Neural progenitor cell (in vitro differentiated cells): ENCODE data around the gene TOP2B. TPM values are rescaled to one million over a fixed set of nuclear protein-coding genes. Genes with fewer than 3 reads are reported as not detected.

ENCODE experiments used
- DNase-seq: peaks from one replicate; pipeline ENCODE4 v3.0.0-alpha.2; 2016; ENCODE audit warnings: low spot score
- H2AFZ ChIP-seq: fragments of 200-600 bp; sonication (generic); replicated peaks from 2 replicates; pipeline ENCODE4 v1.6.1; 2016; ENCODE audit warnings: antibody characterized with exemption
- H3F3A ChIP-seq: fragments of 200-600 bp; sonication (generic); 2 replicates; pipeline ENCODE4 v1.6.1; 2016; ENCODE audit warnings: antibody characterized with exemption, low read depth
- H3K27ac ChIP-seq: fragments of 200-600 bp; sonication (generic); 2 replicates; pipeline ENCODE4 v1.5.1; 2016; ENCODE audit warnings: mild to moderate bottlenecking
- H3K27me3 ChIP-seq: fragments of 200-600 bp; sonication (generic); 2 replicates; pipeline ENCODE4 v1.6.1; 2016; ENCODE audit warnings: mild to moderate bottlenecking, moderate library complexity
- H3K36me3 ChIP-seq: fragments of 200-600 bp; sonication (generic); 2 replicates; pipeline ENCODE4 v1.5.1; 2016
- H3K4me1 ChIP-seq: fragments of 200-600 bp; sonication (generic); 2 replicates; pipeline ENCODE4 v1.6.1; 2016; ENCODE audit warnings: mixed run types
- H3K4me2 ChIP-seq: fragments of 200-600 bp; sonication (generic); 2 replicates; pipeline ENCODE4 v1.6.1; 2016
- H3K4me3 ChIP-seq: fragments of 200-600 bp; sonication (generic); 2 replicates; pipeline ENCODE4 v1.5.1; 2016
- H3K79me2 ChIP-seq: fragments of 200-600 bp; sonication (generic); 2 replicates; pipeline ENCODE4 v1.6.1; 2016; ENCODE audit warnings: low read depth
- H3K9ac ChIP-seq: fragments of 200-600 bp; sonication (generic); 2 replicates; pipeline ENCODE4 v1.6.1; 2016
- H3K9me3 ChIP-seq: fragments of 200-600 bp; sonication (generic); 2 replicates; pipeline ENCODE4 v1.5.1; 2016; ENCODE audit warnings: low read depth
- H4K20me1 ChIP-seq: fragments of 200-600 bp; sonication (generic); 2 replicates; pipeline ENCODE4 v1.6.1; 2016; ENCODE audit warnings: low read depth
- H3K27ac Mint-ChIP-seq: 3 replicates; pipeline ENCODE4 v1.8.0; 2021; ENCODE audit warnings: mixed read lengths
- H3K27me3 Mint-ChIP-seq: 2 replicates; pipeline ENCODE4 v1.8.0; 2022; ENCODE audit warnings: low read depth, mild to moderate bottlenecking, inconsistent platforms, moderate library complexity, mixed read lengths; ENCODE audit not compliant: insufficient read depth
- H3K36me3 Mint-ChIP-seq: 3 replicates; pipeline ENCODE4 v1.8.0; 2021; ENCODE audit warnings: mixed read lengths
- H3K4me1 Mint-ChIP-seq: 3 replicates; pipeline ENCODE4 v1.8.0; 2021; ENCODE audit warnings: mixed read lengths
- H3K4me3 Mint-ChIP-seq: 3 replicates; pipeline ENCODE4 v1.8.0; 2021; ENCODE audit warnings: mild to moderate bottlenecking, moderate library complexity, mixed read lengths
- H3K9me3 Mint-ChIP-seq: 3 replicates; pipeline ENCODE4 v1.8.0; 2020; ENCODE audit warnings: mixed read lengths
- CTCF ChIP-seq: fragments of 200-600 bp; sonication (generic); IDR thresholded peaks from 2 replicates; pipeline ENCODE4 v1.5.1; 2017; ENCODE audit warnings: antibody characterized with exemption, mild to moderate bottlenecking
- EZH2 ChIP-seq: fragments of 200-600 bp; sonication (generic); IDR thresholded peaks from 2 replicates; pipeline ENCODE4 v1.6.1; 2017; ENCODE audit warnings: antibody characterized with exemption, mild to moderate bottlenecking, moderate library complexity
- EZH2phosphoT487 ChIP-seq: fragments of 200-600 bp; sonication (generic); IDR thresholded peaks from 2 replicates; pipeline ENCODE4 v1.6.1; 2017; ENCODE audit warnings: antibody characterized with exemption
- total RNA-seq: library from RNA; depleted of rRNA; stranded (reverse); fragments of >200 nt; gene quantifications from 2 replicates; pipeline ENCODE4 v1.2.3, GENCODE V29; 2015; ENCODE audit warnings: low replicate concordance

The TOP2B gene
- total RNA-seq, 1 donor from 2014 or later, result 327 TPM

GRCh38 chr3:25587526-25587925 lies 77.2 kb downstream of the TOP2B start:
- no peak overlapping the region for H3K9ac ChIP-seq
- no peak overlapping the region for H2AFZ ChIP-seq
- no peaks in the 10 kb centered on the region for H3K36me3 Mint-ChIP-seq
- H3K27me3 Mint-ChIP-seq, result peaks cover 7% of the 10 kb centered on the region
- TF ChIP-seq EZH2 (no peak), EZH2phosphoT487 (no peak), CTCF (no peak)
- H3K4me1 ChIP-seq, result no peaks in the 10 kb centered on the region
- H3K27me3 ChIP-seq, result no peaks in the 10 kb centered on the region
- H4K20me1 ChIP-seq, result no peaks in the 10 kb centered on the region
- DNase-seq, result no peak
- no peaks in the 10 kb centered on the region for H3K36me3 ChIP-seq
- H3K27ac ChIP-seq, result no peak overlapping the region
- no peaks in the 10 kb centered on the region for H3K9me3 ChIP-seq
- H3K4me2 ChIP-seq, result no peak overlapping the region
- H3K4me3 ChIP-seq, result no peak overlapping the region
- no peaks in the 10 kb centered on the region for H3F3A ChIP-seq
- H3K27ac Mint-ChIP-seq, result no peak overlapping the region
- no peaks in the 10 kb centered on the region for H3K79me2 ChIP-seq
- H3K4me3 Mint-ChIP-seq, result no peak overlapping the region
- H3K4me1 Mint-ChIP-seq, result peaks cover 23% of the 10 kb centered on the region
- no peaks in the 10 kb centered on the region for H3K9me3 Mint-ChIP-seq

- no peak overlapping the region for H3K27ac ChIP-seq
- no peak overlapping the region for H2AFZ ChIP-seq
- Mint-ChIP-seq H3K9me3 (no peaks in the 10 kb centered on the region), H3K27me3 (peaks cover 8% of the 10 kb centered on the region), H3K36me3 (no peaks in the 10 kb centered on the region), H3K4me3 (no peak overlapping the region), H3K4me1 (peaks cover 28% of the 10 kb centered on the region), H3K27ac (no peak overlapping the region)
- no peak for DNase-seq
- H3K9me3 ChIP-seq, result no peaks in the 10 kb centered on the region
- TF ChIP-seq EZH2phosphoT487, result no peak
- TF ChIP-seq EZH2, result no peak
- no peak for TF ChIP-seq CTCF
- H3K27me3 ChIP-seq, result no peaks in the 10 kb centered on the region
- no peak overlapping the region for H3K9ac ChIP-seq
- H3K4me2 ChIP-seq, result no peak overlapping the region
- H4K20me1 ChIP-seq, result no peaks in the 10 kb centered on the region
- no peaks in the 10 kb centered on the region for H3F3A ChIP-seq
- no peaks in the 10 kb centered on the region for H3K36me3 ChIP-seq
- H3K79me2 ChIP-seq, result no peaks in the 10 kb centered on the region
- no peak overlapping the region for H3K4me3 ChIP-seq
- H3K4me1 ChIP-seq, result no peaks in the 10 kb centered on the region
These were observed 77.6 kb downstream of the TOP2B start for GRCh38 chr3:25587094-25587493.

- no peak for TF ChIP-seq CTCF
- TF ChIP-seq EZH2phosphoT487, result no peak
- no peak for TF ChIP-seq EZH2
- no peak overlapping the region for H3K4me3 Mint-ChIP-seq
- H3K27ac Mint-ChIP-seq, result no peak overlapping the region
- no peaks in the 10 kb centered on the region for H4K20me1 ChIP-seq
- no peak for DNase-seq
- no peak overlapping the region for H3K27ac ChIP-seq
- H3F3A ChIP-seq, result no peaks in the 10 kb centered on the region
- H3K4me1 Mint-ChIP-seq, result peaks cover 33% of the 10 kb centered on the region
- H3K27me3 ChIP-seq, result no peaks in the 10 kb centered on the region
- H3K4me3 ChIP-seq, result no peak overlapping the region
- H3K9me3 Mint-ChIP-seq, result no peaks in the 10 kb centered on the region
- H3K36me3 Mint-ChIP-seq, result no peaks in the 10 kb centered on the region
- H3K36me3 ChIP-seq, result no peaks in the 10 kb centered on the region
- no peak overlapping the region for H3K4me2 ChIP-seq
- no peaks in the 10 kb centered on the region for H3K79me2 ChIP-seq
- no peak overlapping the region for H2AFZ ChIP-seq
- no peaks in the 10 kb centered on the region for H3K9me3 ChIP-seq
- peaks cover 12% of the 10 kb centered on the region for H3K27me3 Mint-ChIP-seq
- H3K4me1 ChIP-seq, result no peaks in the 10 kb centered on the region
- H3K9ac ChIP-seq, result no peak overlapping the region
These were observed 78.2 kb downstream of the TOP2B start for GRCh38 chr3:25586553-25586952.

- H3K27ac Mint-ChIP-seq, result peak overlapping the region; percentile 38
These were observed 78.6 kb downstream of the TOP2B start for GRCh38 chr3:25586167-25586505.

More at GRCh38 chr3:25586167-25586505, 78.6 kb downstream of the TOP2B start:
- no peaks in the 10 kb centered on the region for H3K9me3 Mint-ChIP-seq
- DNase-seq, result no peak
- H3K27me3 ChIP-seq, result no peaks in the 10 kb centered on the region
- no peaks in the 10 kb centered on the region for H3K9me3 ChIP-seq
- peaks cover 34% of the 10 kb centered on the region for H3K4me1 Mint-ChIP-seq
- H3K4me2 ChIP-seq, result no peak overlapping the region
- no peaks in the 10 kb centered on the region for H3K4me1 ChIP-seq
- H3K4me3 Mint-ChIP-seq, result no peak overlapping the region
- H2AFZ ChIP-seq, result no peak overlapping the region
- H3K79me2 ChIP-seq, result no peaks in the 10 kb centered on the region
- H3K4me3 ChIP-seq, result no peak overlapping the region
- H3K27ac ChIP-seq, result no peak overlapping the region
- no peak overlapping the region for H3K9ac ChIP-seq
- H3F3A ChIP-seq, result no peaks in the 10 kb centered on the region
- H3K36me3 Mint-ChIP-seq, result no peaks in the 10 kb centered on the region
- H3K27me3 Mint-ChIP-seq, result peaks cover 10% of the 10 kb centered on the region
- no peaks in the 10 kb centered on the region for H4K20me1 ChIP-seq
- TF ChIP-seq EZH2 (no peak), CTCF (no peak), EZH2phosphoT487 (no peak)
- H3K36me3 ChIP-seq, result no peaks in the 10 kb centered on the region
